SK-N-SH (cell line): Measurements from ENCODE around the gene ITGAL. TPM values are rescaled to one million over a fixed set of nuclear protein-coding genes. Genes with fewer than 3 reads are reported as not detected.

Experiments
- CTCF ChIA-PET: fragments of 300-600, 350-600 bp; formaldehyde crosslinking; extraction: SDS; loops from one replicate; lab custom pipeline; 2021; lab: Yijun Ruan, JAX
- POLR2A ChIA-PET: fragments of 350-600 bp; sonication (Branson Sonifier 250); formaldehyde crosslinking; extraction: SDS; loops from one replicate; lab custom pipeline; 2020; ENCODE audit warnings: antibody characterized with exemption, inconsistent platforms; lab: Yijun Ruan, JAX
- DNase-seq: peaks from one replicate; pipeline ENCODE4 v3.0.0; 2012
- H2AFZ ChIP-seq: fragments of 200-600 bp; sonication (generic); 2 replicates; pipeline ENCODE4 v1.8.1; 2016; ENCODE audit warnings: antibody characterized with exemption, mild to moderate bottlenecking, low read depth
- H3F3A ChIP-seq: fragments of 200-600 bp; sonication (generic); replicated peaks from 2 replicates; pipeline ENCODE3; 2016; ENCODE audit warnings: antibody characterized with exemption, mild to moderate bottlenecking; ENCODE audit not compliant: insufficient read depth
- H3K27ac ChIP-seq, 2 experiments: fragments of 200-500 bp in 1 of 2; fragments of 200-600 bp in 1 of 2; sonication (Bioruptor generic) in 1 of 2; sonication (generic), shearing (Covaris generic) in 1 of 2; 2 replicates each; pipeline versions ENCODE4 v1.5.1 to v1.6.1; 2014 to 2016; ENCODE audit warnings: low read depth in 2 of 2, inconsistent platforms in 1 of 2, low read length in 1 of 2, mild to moderate bottlenecking in 1 of 2, mixed read lengths in 1 of 2
- H3K27me3 ChIP-seq: fragments of 200-600 bp; sonication (generic), shearing (Covaris generic); 2 replicates; pipeline ENCODE4 v1.6.1; 2016; ENCODE audit warnings: mixed run types; ENCODE audit not compliant: insufficient read depth
- H3K36me3 ChIP-seq, 2 experiments: fragments of 200-500 bp in 1 of 2; fragments of 200-600 bp in 1 of 2; sonication (Bioruptor generic) in 1 of 2; sonication (generic) in 1 of 2; replicated peaks in 1 of 2; 2 replicates each; pipeline versions ENCODE3 to v1.5.1; 2014 to 2016; ENCODE audit warnings: low read length in 1 of 2, mild to moderate bottlenecking in 1 of 2; ENCODE audit not compliant: insufficient read depth in 2 of 2, control insufficient read depth in 1 of 2
- H3K4me1 ChIP-seq, 2 experiments: fragments of 200-500 bp in 1 of 2; fragments of 200-600 bp in 1 of 2; sonication (Bioruptor generic) in 1 of 2; sonication (generic), shearing (Covaris generic) in 1 of 2; 2 replicates each; pipeline versions ENCODE4 v1.5.1 to v1.6.1; 2014 to 2016; ENCODE audit warnings: low read depth in 1 of 2, low read length in 1 of 2, mixed run types in 1 of 2; ENCODE audit not compliant: insufficient read depth in 2 of 2, control insufficient read depth in 1 of 2
- H3K4me2 ChIP-seq: fragments of 200-600 bp; sonication (generic), shearing (Covaris generic); 2 replicates; pipeline ENCODE4 v1.6.1; 2017; ENCODE audit warnings: mixed run types
- H3K4me3 ChIP-seq, 2 experiments: fragments of 200-500 bp in 1 of 2; fragments of 200-600 bp in 1 of 2; sonication (Bioruptor generic) in 1 of 2; sonication (generic), shearing (Covaris generic) in 1 of 2; 2 replicates each; pipeline versions ENCODE4 v1.5.1 to v1.8.1; 2014 to 2016; ENCODE audit warnings: low read depth in 2 of 2, inconsistent platforms in 1 of 2, low read length in 1 of 2, mild to moderate bottlenecking in 1 of 2, mixed read lengths in 1 of 2, moderate library complexity in 1 of 2
- H3K79me2 ChIP-seq: fragments of 200-600 bp; sonication (generic); 2 replicates; pipeline ENCODE4 v1.8.1; 2017; ENCODE audit warnings: mild to moderate bottlenecking; ENCODE audit not compliant: insufficient read depth
- H3K9ac ChIP-seq: fragments of 200-600 bp; sonication (generic); 2 replicates; pipeline ENCODE4 v1.6.1; 2017; ENCODE audit warnings: mixed run types
- H3K9me2 ChIP-seq: fragments of 200-600 bp; sonication (generic); 2 replicates; pipeline ENCODE4 v1.6.1; 2017; ENCODE audit warnings: mixed run types
- H3K9me3 ChIP-seq: fragments of 200-600 bp; sonication (generic); 2 replicates; pipeline ENCODE4 v1.6.1; 2017; ENCODE audit warnings: mixed run types, mild to moderate bottlenecking, moderate library complexity
- H4K20me1 ChIP-seq: fragments of 200-600 bp; sonication (generic); 2 replicates; pipeline ENCODE4 v1.6.1; 2017; ENCODE audit warnings: mild to moderate bottlenecking, mixed run types; ENCODE audit not compliant: insufficient read depth
- ELF1 ChIP-seq: IDR thresholded peaks from 2 replicates; pipeline ENCODE4 v1.4.0; 2012
- EP300 ChIP-seq, 2 experiments: IDR thresholded peaks; 2 replicates each; pipeline versions ENCODE4 v1.4.0 to v1.6.1; 2012; ENCODE audit warnings: borderline replicate concordance in 1 of 2, low read depth in 1 of 2, low read length in 1 of 2
- FOSL2 ChIP-seq: IDR thresholded peaks from 2 replicates; pipeline ENCODE4 v1.4.0; 2012; ENCODE audit warnings: low read depth, mild to moderate bottlenecking, moderate library complexity, borderline replicate concordance
- FOXM1 ChIP-seq: IDR thresholded peaks from 2 replicates; pipeline ENCODE4 v1.4.0; 2012; ENCODE audit warnings: low read depth, mild to moderate bottlenecking
- GATA2 ChIP-seq: sonication (generic); formaldehyde crosslinking; IDR thresholded peaks from 2 replicates; pipeline ENCODE4 v1.5.0; 2020; ENCODE audit warnings: mild to moderate bottlenecking, missing genetic modification reagents
- JUND ChIP-seq: IDR thresholded peaks from 2 replicates; pipeline ENCODE4 v1.4.0; 2012
- MAX ChIP-seq: IDR thresholded peaks from 2 replicates; pipeline ENCODE4 v1.4.0; 2012; ENCODE audit warnings: low read depth
- MXI1 ChIP-seq: IDR thresholded peaks from 2 replicates; pipeline ENCODE4 v1.6.1; 2012; ENCODE audit warnings: mild to moderate bottlenecking, low read depth, low read length, improper control_type of control experiment
- NFIC ChIP-seq: IDR thresholded peaks from 2 replicates; pipeline ENCODE4 v1.4.0; 2012; ENCODE audit warnings: borderline replicate concordance
- NRF1 ChIP-seq: IDR thresholded peaks from 2 replicates; pipeline ENCODE4 v1.6.1; 2012; ENCODE audit warnings: low read depth, mild to moderate bottlenecking, low read length
- POLR2AphosphoS5 ChIP-seq: IDR thresholded peaks from 2 replicates; pipeline ENCODE4 v1.6.1; 2012; ENCODE audit warnings: low read depth, low read length
- RAD21 ChIP-seq: IDR thresholded peaks from 2 replicates; pipeline ENCODE4 v1.6.1; 2012; ENCODE audit warnings: mild to moderate bottlenecking, low read length
- RCOR1 ChIP-seq: fragments of 150-350 bp; IDR thresholded peaks from 2 replicates; pipeline ENCODE4 v1.6.1; 2017; ENCODE audit warnings: antibody characterized with exemption, low read length
- RFX5 ChIP-seq: IDR thresholded peaks from 2 replicates; pipeline ENCODE4 v1.6.1; 2012; ENCODE audit warnings: mild to moderate bottlenecking, improper control_type of control experiment, low read length
- RXRA ChIP-seq: IDR thresholded peaks from 2 replicates; pipeline ENCODE4 v1.4.0; 2012; ENCODE audit warnings: low read depth, mild to moderate bottlenecking, borderline replicate concordance
- SMC3 ChIP-seq: IDR thresholded peaks from 2 replicates; pipeline ENCODE4 v1.6.1; 2012; ENCODE audit warnings: low read depth, low read length, improper control_type of control experiment
- USF1 ChIP-seq: IDR thresholded peaks from 2 replicates; pipeline ENCODE4 v1.4.0; 2012; ENCODE audit warnings: low read depth, borderline replicate concordance
- YY1 ChIP-seq: IDR thresholded peaks from 2 replicates; pipeline ENCODE4 v1.4.0; 2012; ENCODE audit warnings: low read depth, mild to moderate bottlenecking
- WGBS: methylation state at CpG from one replicate; pipeline ENCODE4 v1.1.6; 2017; ENCODE audit warnings: low lambda C conversion rate; 5-methylcytosine and 5-hydroxymethylcytosine counted together
- polyA plus RNA-seq, 3 experiments: library from polyadenylated mRNA; depleted of rRNA; stranded (reverse); fragments of >200 nt; gene quantifications; 2 replicates each; pipeline ENCODE4 v1.2.3, GENCODE V29; 2012
- TF ChIP-seq, protein P1 (sequence below): IDR thresholded peaks from 2 replicates; pipeline ENCODE4; 2012
- TF ChIP-seq, protein P2 (sequence below): fragments of 150-350 bp; IDR thresholded peaks from 2 replicates; pipeline ENCODE4 v1.6.1; 2016; ENCODE audit warnings: mild to moderate bottlenecking, low read depth, low read length

ITGAL gene
- polyA plus RNA-seq, 1 of the 3 experiments (the other 2 are of a cell fraction), result 0.12 TPM

GRCh38 chr16:30485818-30486436 lies 13.4 kb downstream of the ITGAL start:
- DNase-seq, result no peak
- H3K4me1 ChIP-seq, result no peaks in the 10 kb centered on the region
- H3K4me3 ChIP-seq, result no peak overlapping the region
- H3K36me3 ChIP-seq, result no peaks in the 10 kb centered on the region
- H3K9me2 ChIP-seq, result no peaks in the 10 kb centered on the region
- H3K9me3 ChIP-seq, result no peaks in the 10 kb centered on the region
- H3K27ac ChIP-seq, result no peak overlapping the region
- ChIA-PET CTCF (no interaction called here), POLR2A (no interaction called here)
- H3F3A ChIP-seq, result no peaks in the 10 kb centered on the region
- TF ChIP-seq FOXM1 (no peak), NFIC (no peak), GATA2 (CRISPR knock-in tag) (no peak)
- TF ChIP-seq, protein P1, sequence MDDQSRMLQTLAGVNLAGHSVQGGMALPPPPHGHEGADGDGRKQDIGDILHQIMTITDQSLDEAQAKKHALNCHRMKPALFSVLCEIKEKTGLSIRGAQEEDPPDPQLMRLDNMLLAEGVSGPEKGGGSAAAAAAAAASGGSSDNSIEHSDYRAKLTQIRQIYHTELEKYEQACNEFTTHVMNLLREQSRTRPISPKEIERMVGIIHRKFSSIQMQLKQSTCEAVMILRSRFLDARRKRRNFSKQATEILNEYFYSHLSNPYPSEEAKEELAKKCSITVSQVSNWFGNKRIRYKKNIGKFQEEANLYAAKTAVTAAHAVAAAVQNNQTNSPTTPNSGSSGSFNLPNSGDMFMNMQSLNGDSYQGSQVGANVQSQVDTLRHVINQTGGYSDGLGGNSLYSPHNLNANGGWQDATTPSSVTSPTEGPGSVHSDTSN, result 0 out of 2 replicates have a peak, but pooled peaks have one; percentile 12
- no peak overlapping the region for H3K9ac ChIP-seq
- H4K20me1 ChIP-seq, result no peaks in the 10 kb centered on the region
- H3K4me2 ChIP-seq, result no peak overlapping the region
- H2AFZ ChIP-seq, result no peak overlapping the region; the same call in 1 of the 2 replicates
- no peaks in the 10 kb centered on the region for H3K27me3 ChIP-seq
- WGBS, result 72% methylated on average over 7 of the region's 7 CpGs
- no peaks in the 10 kb centered on the region for H3K79me2 ChIP-seq

GRCh38 chr16:30488764-30489605 lies 16.4 kb downstream of the ITGAL start:
- no peaks in the 10 kb centered on the region for H3K9me2 ChIP-seq
- H3K4me2 ChIP-seq, result no peak overlapping the region
- WGBS, result 65% methylated on average over 11 of the region's 11 CpGs
- no peak for DNase-seq
- H3K9ac ChIP-seq, result no peak overlapping the region
- no peaks in the 10 kb centered on the region for H3K27me3 ChIP-seq
- H3K9me3 ChIP-seq, result no peaks in the 10 kb centered on the region
- H3K4me1 ChIP-seq, result no peaks in the 10 kb centered on the region
- no peak overlapping the region for H2AFZ ChIP-seq
- CTCF ChIA-PET, result interaction anchor here (1.5 kb wide), 1 partner anchor 40 kb away, joined by 3 read pairs; no protein-coding TSS in a partner anchor
- no peak overlapping the region for H3K4me3 ChIP-seq
- no peaks in the 10 kb centered on the region for H4K20me1 ChIP-seq
- no peaks in the 10 kb centered on the region for H3K36me3 ChIP-seq
- peaks cover 2% of the 10 kb centered on the region for H3F3A ChIP-seq
- POLR2A ChIA-PET, result no interaction called here
- H3K27ac ChIP-seq, result no peak overlapping the region
- no peaks in the 10 kb centered on the region for H3K79me2 ChIP-seq
- TF ChIP-seq RAD21, result no peak
- no peak for TF ChIP-seq FOXM1
- no peak for TF ChIP-seq JUND
- TF ChIP-seq RXRA, result no peak
- TF ChIP-seq FOSL2, result no peak
- TF ChIP-seq SMC3, result no peak
- TF ChIP-seq MAX, result no peak
- TF ChIP-seq RCOR1, result no peak
- TF ChIP-seq, protein P2, sequence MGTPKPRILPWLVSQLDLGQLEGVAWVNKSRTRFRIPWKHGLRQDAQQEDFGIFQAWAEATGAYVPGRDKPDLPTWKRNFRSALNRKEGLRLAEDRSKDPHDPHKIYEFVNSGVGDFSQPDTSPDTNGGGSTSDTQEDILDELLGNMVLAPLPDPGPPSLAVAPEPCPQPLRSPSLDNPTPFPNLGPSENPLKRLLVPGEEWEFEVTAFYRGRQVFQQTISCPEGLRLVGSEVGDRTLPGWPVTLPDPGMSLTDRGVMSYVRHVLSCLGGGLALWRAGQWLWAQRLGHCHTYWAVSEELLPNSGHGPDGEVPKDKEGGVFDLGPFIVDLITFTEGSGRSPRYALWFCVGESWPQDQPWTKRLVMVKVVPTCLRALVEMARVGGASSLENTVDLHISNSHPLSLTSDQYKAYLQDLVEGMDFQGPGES, result no peak
- TF ChIP-seq, protein P1, result no peak
- TF ChIP-seq NFIC, result no peak
- TF ChIP-seq ELF1, result no peak
- TF ChIP-seq NRF1, result no peak
- TF ChIP-seq RFX5, result no peak
- TF ChIP-seq POLR2AphosphoS5, result no peak
- TF ChIP-seq EP300 (IDR thresholded peaks at IDR 0.05; ENCODE audit: borderline replicate concordance in 1 of 2, low read depth in 1 of 2, low read length in 1 of 2), result no peak
- no peak for TF ChIP-seq USF1
- no peak for TF ChIP-seq YY1
- no peak for TF ChIP-seq MXI1
